Activated CD8-positive, alpha-beta memory T cell treated with anti-CD3 and anti-CD28 coated beads, Interleukin-2, amount 10 ng/mL, durations not matched to agents 7 days and 5 days (primary cell): ENCODE measurements around the gene RFT1. TPM values are rescaled to one million over a fixed set of nuclear protein-coding genes. Genes with fewer than 3 reads are reported as not detected.
"Not testable (repeated sequence)": the region's sequence is repeated elsewhere in the genome, so short reads cannot be mapped to it uniquely, and the experiment has no call there.

Source experiments
- ATAC-seq: fragments of 150-1000 bp; cut with Tn5 transposase; one replicate; pipeline ENCODE4 v1.10.0; 2021; ENCODE audit warnings: moderate library complexity
- CTCF ChIA-PET: fragments of 350-600 bp; sonication (Branson Sonifier 250); formaldehyde crosslinking; loops from one replicate; lab custom pipeline; 2021; ENCODE audit warnings: antibody characterized with exemption; lab: Charles Lee
- DNase-seq: peaks from one replicate; pipeline ENCODE4 v3.0.0-alpha.2; 2020
- H3K27ac Mint-ChIP-seq: one replicate; pipeline ENCODE4 v1.8.0; 2021; ENCODE audit warnings: mild to moderate bottlenecking, mixed read lengths
- H3K27me3 Mint-ChIP-seq: one replicate; pipeline ENCODE4 v1.8.0; 2021; ENCODE audit warnings: mixed read lengths
- H3K36me3 Mint-ChIP-seq: one replicate; pipeline ENCODE4 v1.8.0; 2021; ENCODE audit warnings: mild to moderate bottlenecking, mixed read lengths
- H3K4me1 Mint-ChIP-seq: one replicate; pipeline ENCODE4 v1.8.0; 2021; ENCODE audit warnings: mixed read lengths
- H3K4me3 Mint-ChIP-seq: one replicate; pipeline ENCODE4 v1.8.0; 2021; ENCODE audit warnings: mild to moderate bottlenecking, moderate library complexity, mixed read lengths
- H3K9me3 Mint-ChIP-seq: one replicate; pipeline ENCODE4 v1.8.0; 2022; ENCODE audit warnings: low read depth, mixed read lengths
- total RNA-seq, 2 experiments: library from RNA; stranded (reverse); gene quantifications; one replicate each; pipeline ENCODE4 v1.2.3, GENCODE V29; 2021

The RFT1 gene
- total RNA-seq, 2 experiments from 2014 or later, result 32.4 to 38.3 TPM

GRCh38 chr3:53151465-53151864 is 21.2 kb upstream of the RFT1 start:
- no peaks in the 10 kb centered on the region for H3K36me3 Mint-ChIP-seq
- H3K4me3 Mint-ChIP-seq, result no peak overlapping the region
- no peaks in the 10 kb centered on the region for H3K4me1 Mint-ChIP-seq
- ATAC-seq, result no peak
- H3K9me3 Mint-ChIP-seq, result no peaks in the 10 kb centered on the region
- CTCF ChIA-PET, result interaction anchor here (0.8 kb wide), 1 partner anchor 18 kb away, joined by 3 read pairs; no protein-coding TSS in a partner anchor
- no peak for DNase-seq
- no peak overlapping the region for H3K27ac Mint-ChIP-seq
- H3K27me3 Mint-ChIP-seq, result peaks cover 30% of the 10 kb centered on the region

GRCh38 chr3:53151086-53151438 is 20.8 kb upstream of the RFT1 start:
- CTCF ChIA-PET, result interaction anchor here (0.8 kb wide), 1 partner anchor 17 kb away, joined by 3 read pairs; no protein-coding TSS in a partner anchor
- H3K4me1 Mint-ChIP-seq, H3K36me3 Mint-ChIP-seq, ATAC-seq, H3K4me3 Mint-ChIP-seq, H3K27ac Mint-ChIP-seq, H3K9me3 Mint-ChIP-seq, DNase-seq: not testable (repeated sequence)
- H3K27me3 Mint-ChIP-seq, result peaks cover 28% of the 10 kb centered on the region

GRCh38 chr3:53150247-53151085 is 20.2 kb upstream of the RFT1 start:
- Mint-ChIP-seq H3K36me3 (no peaks in the 10 kb centered on the region), H3K4me1 (no peaks in the 10 kb centered on the region), H3K9me3 (no peaks in the 10 kb centered on the region), H3K27me3 (peaks cover 23% of the 10 kb centered on the region), H3K27ac (no peak overlapping the region), H3K4me3 (no peak overlapping the region)
- no peak for ATAC-seq
- CTCF ChIA-PET, result interaction anchor here (1.0 to 1.1 kb wide), 2 partner anchors 16 to 45 kb away, joined by 3 to 5 read pairs; no protein-coding TSS in a partner anchor
- DNase-seq, result no peak

- H3K27ac Mint-ChIP-seq, result no peak overlapping the region
- H3K9me3 Mint-ChIP-seq, result no peaks in the 10 kb centered on the region
- ATAC-seq (no peak), DNase-seq (no peak)
- no peaks in the 10 kb centered on the region for H3K36me3 Mint-ChIP-seq
- CTCF ChIA-PET, result interaction anchor here (1.0 to 1.1 kb wide), 2 partner anchors 15 to 46 kb away, joined by 3 to 5 read pairs; no protein-coding TSS in a partner anchor
- peaks cover 18% of the 10 kb centered on the region for H3K27me3 Mint-ChIP-seq
- no peak overlapping the region for H3K4me3 Mint-ChIP-seq
- no peaks in the 10 kb centered on the region for H3K4me1 Mint-ChIP-seq
Observed at GRCh38 chr3:53149699-53150098, 19.5 kb upstream of the RFT1 start.

GRCh38 chr3:53149006-53149690 is 18.9 kb upstream of the RFT1 start:
- no peak overlapping the region for H3K27ac Mint-ChIP-seq

GRCh38 chr3:53147903-53148400 is 17.7 kb upstream of the RFT1 start:
- Mint-ChIP-seq H3K9me3 (no peaks in the 10 kb centered on the region), H3K27me3 (peaks cover 6% of the 10 kb centered on the region), H3K36me3 (no peaks in the 10 kb centered on the region), H3K4me1 (no peaks in the 10 kb centered on the region), H3K27ac (no peak overlapping the region), H3K4me3 (no peak overlapping the region)
- DNase-seq (no peak), ATAC-seq (no peak)
- CTCF ChIA-PET, result interaction anchor here (0.8 to 3.9 kb wide), 3 partner anchors 14 to 48 kb away, joined by 3 to 19 read pairs (median 6); no protein-coding TSS in a partner anchor

More at GRCh38 chr3:53149006-53149690, 18.9 kb upstream of the RFT1 start:
- Mint-ChIP-seq H3K4me1 (no peaks in the 10 kb centered on the region), H3K4me3 (no peak overlapping the region), H3K36me3 (no peaks in the 10 kb centered on the region), H3K27me3 (peaks cover 14% of the 10 kb centered on the region), H3K9me3 (no peaks in the 10 kb centered on the region)
- CTCF ChIA-PET, result interaction anchor here (0.8 to 1.0 kb wide), 2 partner anchors 15 to 47 kb away, joined by 3 to 9 read pairs; no protein-coding TSS in a partner anchor
- no peak for DNase-seq
- no peak for ATAC-seq

GRCh38 chr3:53147151-53147902 is 17.1 kb upstream of the RFT1 start:
- H3K9me3 Mint-ChIP-seq, result no peaks in the 10 kb centered on the region

GRCh38 chr3:53146319-53146891 is 16.2 kb upstream of the RFT1 start:
- no peak for ATAC-seq
- Mint-ChIP-seq H3K27ac (no peak overlapping the region), H3K9me3 (no peaks in the 10 kb centered on the region), H3K27me3 (no peaks in the 10 kb centered on the region), H3K36me3 (no peaks in the 10 kb centered on the region), H3K4me3 (no peak overlapping the region), H3K4me1 (no peaks in the 10 kb centered on the region)
- DNase-seq, result no peak
- CTCF ChIA-PET, result interaction anchor here (1.1 to 3.9 kb wide), 3 partner anchors 12 to 49 kb away, joined by 3 to 19 read pairs (median 12); no protein-coding TSS in a partner anchor

More at GRCh38 chr3:53147151-53147902, 17.1 kb upstream of the RFT1 start:
- Mint-ChIP-seq H3K4me3 (no peak overlapping the region), H3K27me3 (peaks cover 3% of the 10 kb centered on the region), H3K36me3 (no peaks in the 10 kb centered on the region), H3K4me1 (no peaks in the 10 kb centered on the region), H3K27ac (no peak overlapping the region)
- CTCF ChIA-PET, result interaction anchor here (0.8 to 3.9 kb wide), 3 partner anchors 14 to 48 kb away, joined by 3 to 19 read pairs (median 6); no protein-coding TSS in a partner anchor
- ATAC-seq (no peak), DNase-seq (no peak)

GRCh38 chr3:53145713-53146080 is 15.5 kb upstream of the RFT1 start:
- no peak overlapping the region for H3K4me3 Mint-ChIP-seq
- CTCF ChIA-PET, result interaction anchor here (1.1 to 3.9 kb wide), 4 partner anchors 12 to 50 kb away, joined by 3 to 19 read pairs (median 8); no protein-coding TSS in a partner anchor
- no peaks in the 10 kb centered on the region for H3K27me3 Mint-ChIP-seq
- H3K36me3 Mint-ChIP-seq, result no peaks in the 10 kb centered on the region
- no peak for DNase-seq
- no peak overlapping the region for H3K27ac Mint-ChIP-seq
- ATAC-seq, result no peak
- H3K4me1 Mint-ChIP-seq, result no peaks in the 10 kb centered on the region
- H3K9me3 Mint-ChIP-seq, result no peaks in the 10 kb centered on the region

GRCh38 chr3:53144862-53145712 is 14.9 kb upstream of the RFT1 start:
- DNase-seq (no peak), ATAC-seq (no peak)
- no peak overlapping the region for H3K4me3 Mint-ChIP-seq
- no peaks in the 10 kb centered on the region for H3K4me1 Mint-ChIP-seq
- no peaks in the 10 kb centered on the region for H3K27me3 Mint-ChIP-seq
- H3K36me3 Mint-ChIP-seq, result no peaks in the 10 kb centered on the region
- CTCF ChIA-PET, result interaction anchor here (1.1 to 3.9 kb wide), 4 partner anchors 11 to 50 kb away, joined by 3 to 19 read pairs (median 8); no protein-coding TSS in a partner anchor
- H3K27ac Mint-ChIP-seq, result no peak overlapping the region
- H3K9me3 Mint-ChIP-seq, result no peaks in the 10 kb centered on the region

- CTCF ChIA-PET, result interaction anchor here (1.5 to 3.9 kb wide), 3 partner anchors 10 to 51 kb away, joined by 4 to 19 read pairs (median 12); no protein-coding TSS in a partner anchor
- H3K4me3 Mint-ChIP-seq, result no peak overlapping the region
Observed at GRCh38 chr3:53144446-53144845, 14.2 kb upstream of the RFT1 start.

More at GRCh38 chr3:53144446-53144845, 14.2 kb upstream of the RFT1 start:
- no peak for ATAC-seq
- Mint-ChIP-seq H3K36me3 (no peaks in the 10 kb centered on the region), H3K27ac (no peak overlapping the region), H3K4me1 (no peaks in the 10 kb centered on the region), H3K27me3 (no peaks in the 10 kb centered on the region), H3K9me3 (no peaks in the 10 kb centered on the region)
- no peak for DNase-seq
